ENCODE data around the gene OR2W3.

- TF ChIP-seq, protein P1, sequence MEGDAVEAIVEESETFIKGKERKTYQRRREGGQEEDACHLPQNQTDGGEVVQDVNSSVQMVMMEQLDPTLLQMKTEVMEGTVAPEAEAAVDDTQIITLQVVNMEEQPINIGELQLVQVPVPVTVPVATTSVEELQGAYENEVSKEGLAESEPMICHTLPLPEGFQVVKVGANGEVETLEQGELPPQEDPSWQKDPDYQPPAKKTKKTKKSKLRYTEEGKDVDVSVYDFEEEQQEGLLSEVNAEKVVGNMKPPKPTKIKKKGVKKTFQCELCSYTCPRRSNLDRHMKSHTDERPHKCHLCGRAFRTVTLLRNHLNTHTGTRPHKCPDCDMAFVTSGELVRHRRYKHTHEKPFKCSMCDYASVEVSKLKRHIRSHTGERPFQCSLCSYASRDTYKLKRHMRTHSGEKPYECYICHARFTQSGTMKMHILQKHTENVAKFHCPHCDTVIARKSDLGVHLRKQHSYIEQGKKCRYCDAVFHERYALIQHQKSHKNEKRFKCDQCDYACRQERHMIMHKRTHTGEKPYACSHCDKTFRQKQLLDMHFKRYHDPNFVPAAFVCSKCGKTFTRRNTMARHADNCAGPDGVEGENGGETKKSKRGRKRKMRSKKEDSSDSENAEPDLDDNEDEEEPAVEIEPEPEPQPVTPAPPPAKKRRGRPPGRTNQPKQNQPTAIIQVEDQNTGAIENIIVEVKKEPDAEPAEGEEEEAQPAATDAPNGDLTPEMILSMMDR (IDR thresholded peaks at IDR 0.05): no peak
- no peak for TF ChIP-seq POLR2A (IDR thresholded peaks at IDR 0.05)
Measured at GRCh38 chr1:247895976-247896375, 589 bp downstream of the OR2W3 start.

All from esophagus squamous epithelium (tissue), 4 donors.